GM12865 (cell line): ENCODE results near the gene CCDC182.

Experiments used
- DNase-seq: peaks from one replicate; pipeline ENCODE4 v3.0.0; 2010; ENCODE audit warnings: low read depth
- H3K4me3 ChIP-seq: 2 replicates; pipeline ENCODE4 v1.5.1; 2011; ENCODE audit warnings: mild to moderate bottlenecking, low read depth, low read length, control low read depth
- TF ChIP-seq, protein P1 (sequence below): IDR thresholded peaks from 2 replicates; pipeline ENCODE4 v1.5.1; 2011; ENCODE audit warnings: low read length, control low read depth, low read depth, inconsistent platforms; ENCODE audit not compliant: insufficient read depth; ENCODE audit errors: missing control alignments

Gene CCDC182

DNA sequence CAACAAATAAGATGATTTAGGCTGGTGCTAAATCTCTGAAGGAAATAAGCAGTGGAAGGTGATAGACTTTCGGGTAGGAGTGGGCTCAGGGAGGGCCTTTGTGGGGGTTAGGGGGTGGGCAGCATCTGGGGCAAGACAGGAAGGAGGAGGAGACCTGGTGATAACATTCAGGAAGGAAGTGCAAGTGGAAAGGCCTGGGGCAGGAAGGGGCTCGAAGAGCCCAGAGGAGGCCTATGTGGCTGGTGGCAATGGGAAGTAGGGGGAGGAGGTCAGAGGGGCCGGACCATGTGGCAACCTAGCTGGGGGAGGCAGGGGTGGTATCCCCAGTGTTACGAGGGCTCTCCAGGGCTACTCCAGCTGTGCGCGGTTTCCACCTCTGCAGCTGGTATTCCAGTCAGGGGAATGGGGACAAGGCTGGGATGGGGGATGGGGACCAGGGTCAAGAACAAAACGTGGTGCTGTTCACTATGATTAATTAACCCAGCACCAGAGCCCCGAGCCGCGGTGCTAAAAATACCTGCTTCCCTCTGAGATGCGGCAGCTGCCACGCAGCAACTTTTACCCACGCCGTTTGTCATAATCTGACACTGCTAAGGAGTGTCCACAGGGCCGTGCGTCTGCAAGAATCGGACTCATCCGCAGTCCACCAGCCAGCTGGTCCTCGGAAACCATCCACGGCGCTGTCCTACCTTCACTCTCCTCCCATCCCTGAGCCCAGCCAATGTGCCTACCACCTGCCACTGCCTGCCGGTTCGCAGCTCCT, 5.2 kb upstream of the CCDC182 start:
- no peak for DNase-seq
- no peak overlapping the region for H3K4me3 ChIP-seq
- TF ChIP-seq, protein P1, sequence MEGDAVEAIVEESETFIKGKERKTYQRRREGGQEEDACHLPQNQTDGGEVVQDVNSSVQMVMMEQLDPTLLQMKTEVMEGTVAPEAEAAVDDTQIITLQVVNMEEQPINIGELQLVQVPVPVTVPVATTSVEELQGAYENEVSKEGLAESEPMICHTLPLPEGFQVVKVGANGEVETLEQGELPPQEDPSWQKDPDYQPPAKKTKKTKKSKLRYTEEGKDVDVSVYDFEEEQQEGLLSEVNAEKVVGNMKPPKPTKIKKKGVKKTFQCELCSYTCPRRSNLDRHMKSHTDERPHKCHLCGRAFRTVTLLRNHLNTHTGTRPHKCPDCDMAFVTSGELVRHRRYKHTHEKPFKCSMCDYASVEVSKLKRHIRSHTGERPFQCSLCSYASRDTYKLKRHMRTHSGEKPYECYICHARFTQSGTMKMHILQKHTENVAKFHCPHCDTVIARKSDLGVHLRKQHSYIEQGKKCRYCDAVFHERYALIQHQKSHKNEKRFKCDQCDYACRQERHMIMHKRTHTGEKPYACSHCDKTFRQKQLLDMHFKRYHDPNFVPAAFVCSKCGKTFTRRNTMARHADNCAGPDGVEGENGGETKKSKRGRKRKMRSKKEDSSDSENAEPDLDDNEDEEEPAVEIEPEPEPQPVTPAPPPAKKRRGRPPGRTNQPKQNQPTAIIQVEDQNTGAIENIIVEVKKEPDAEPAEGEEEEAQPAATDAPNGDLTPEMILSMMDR: no peak

DNA sequence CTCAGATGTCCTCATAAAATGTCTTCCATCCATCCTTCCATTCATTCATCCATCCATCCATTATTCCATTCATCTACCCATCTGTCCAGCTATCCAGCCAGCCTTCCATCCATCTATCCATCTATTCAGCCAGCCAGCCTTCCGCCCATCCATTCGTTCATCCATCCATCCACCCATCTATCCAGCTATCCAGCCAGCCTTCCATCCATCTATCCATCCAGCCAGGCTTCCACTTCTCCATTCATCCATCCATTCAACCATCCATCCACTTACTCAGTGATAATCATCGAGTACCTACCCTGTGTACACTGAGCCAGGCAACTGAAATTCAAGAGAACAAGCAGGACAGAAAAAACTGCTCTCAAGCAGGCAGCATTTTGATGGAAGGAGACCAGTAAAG, 4.6 kb upstream of the CCDC182 start:
- no peak for DNase-seq
- no peak overlapping the region for H3K4me3 ChIP-seq
- TF ChIP-seq, protein P1: no peak

DNA sequence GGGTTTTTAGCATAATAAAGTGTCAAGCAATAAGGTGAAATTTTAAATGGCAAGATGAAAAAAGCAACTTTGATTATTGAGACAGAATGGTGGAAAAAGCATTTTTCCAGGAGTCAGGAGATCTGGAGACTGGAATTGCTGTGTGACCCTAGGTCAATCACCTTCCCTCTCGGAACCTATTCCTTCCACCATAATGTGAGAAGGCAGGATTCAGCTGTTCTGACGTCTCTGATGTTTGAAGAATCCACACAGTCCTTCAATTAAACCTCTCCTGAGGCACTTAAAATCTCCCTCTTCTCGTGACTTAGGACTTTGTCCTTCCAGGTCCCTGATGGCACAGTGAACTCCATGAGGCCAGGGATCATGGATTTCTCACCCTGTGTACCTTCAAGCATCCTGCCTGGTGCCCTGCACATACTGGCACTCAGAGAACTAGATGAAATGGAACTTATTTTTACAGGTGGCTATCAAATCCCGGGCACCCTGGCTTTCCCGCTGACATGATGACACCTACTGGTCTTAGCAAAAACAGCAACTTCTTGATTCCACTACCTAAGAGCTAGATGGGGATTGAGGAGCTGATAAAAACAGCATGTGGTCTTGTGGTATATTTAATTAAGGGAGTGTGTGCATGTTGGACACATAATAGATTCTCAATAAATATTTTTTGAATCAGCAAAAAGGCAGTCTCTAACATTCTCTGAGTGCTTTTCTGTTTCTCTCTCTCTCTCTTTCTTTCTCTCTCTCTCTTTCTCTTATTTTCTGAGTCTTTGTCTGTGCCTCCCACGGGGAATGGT, 2.3 kb upstream of the CCDC182 start:
- H3K4me3 ChIP-seq: no peak overlapping the region
- peak; percentile 76 for DNase-seq
- TF ChIP-seq, protein P1: peak; percentile 71

DNA sequence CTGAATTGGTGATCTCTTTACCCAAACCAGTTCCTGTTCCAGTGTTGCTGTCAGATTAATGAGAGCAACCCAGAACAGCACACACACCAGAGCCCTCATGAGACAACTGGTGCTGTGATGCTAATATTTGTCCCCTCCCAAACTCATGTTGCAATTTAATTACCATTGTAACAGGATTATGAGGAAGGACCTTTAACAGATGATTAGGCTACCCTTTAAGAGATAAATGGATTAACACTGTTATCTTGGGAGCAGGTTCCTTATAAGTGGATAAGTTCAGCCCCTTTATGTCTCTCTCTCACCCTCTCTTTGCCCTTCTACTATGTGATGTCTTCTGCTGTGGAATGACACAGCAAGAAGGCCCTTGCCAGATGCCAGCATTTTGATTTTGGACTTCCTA, 1.1 kb upstream of the CCDC182 start:
- DNase-seq: no peak
- H3K4me3 ChIP-seq: no peak overlapping the region
- TF ChIP-seq, protein P1: no peak

DNA sequence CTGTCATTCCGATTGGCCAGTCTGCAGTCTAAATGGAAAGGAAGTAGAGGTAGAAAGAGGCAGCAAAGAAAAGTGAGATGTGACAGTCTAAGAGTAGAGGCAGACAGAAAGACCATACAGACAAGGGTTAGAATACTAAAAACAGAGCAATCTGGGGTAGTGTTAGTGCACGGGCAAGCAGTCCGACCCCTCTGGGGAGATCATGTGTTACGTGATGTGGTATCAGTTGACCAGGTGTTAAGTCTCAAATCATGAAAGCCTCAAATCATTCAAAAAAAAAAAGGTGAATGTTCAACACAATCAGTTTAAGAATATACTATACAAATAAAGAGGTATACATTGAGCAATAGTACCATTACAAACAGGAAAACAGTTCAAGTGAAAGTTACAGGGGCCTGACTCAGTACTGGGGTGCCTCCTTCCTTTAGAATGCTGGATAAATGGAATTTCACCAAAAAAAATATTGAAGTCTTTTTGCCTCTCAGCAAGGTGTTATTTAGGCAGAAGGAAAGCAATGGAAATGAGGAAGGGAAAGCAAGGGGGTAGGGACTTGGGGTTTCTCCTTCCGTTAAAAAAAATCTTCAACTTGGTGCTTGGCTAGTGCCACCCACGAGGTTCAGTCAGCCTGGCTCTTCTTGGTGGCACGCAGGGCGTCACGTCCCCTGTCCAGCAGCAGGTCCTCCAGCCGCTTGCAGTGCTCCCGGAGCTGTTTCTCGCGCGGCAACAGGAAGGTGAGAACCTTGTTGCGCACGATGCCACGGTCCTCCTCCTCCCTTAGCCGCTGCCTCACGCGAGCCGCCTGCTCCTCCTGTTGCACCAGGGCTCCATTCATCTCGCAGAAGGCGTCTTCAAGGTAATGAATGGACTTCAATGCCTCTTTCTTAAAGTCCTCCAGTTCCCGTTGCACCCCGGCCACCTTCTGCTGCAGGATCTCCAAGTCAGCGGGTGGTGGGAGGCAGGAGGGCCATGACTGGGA, 616 bp downstream of the CCDC182 start:
- no peak overlapping the region for H3K4me3 ChIP-seq
- no peak for DNase-seq
- TF ChIP-seq, protein P1: no peak

DNA sequence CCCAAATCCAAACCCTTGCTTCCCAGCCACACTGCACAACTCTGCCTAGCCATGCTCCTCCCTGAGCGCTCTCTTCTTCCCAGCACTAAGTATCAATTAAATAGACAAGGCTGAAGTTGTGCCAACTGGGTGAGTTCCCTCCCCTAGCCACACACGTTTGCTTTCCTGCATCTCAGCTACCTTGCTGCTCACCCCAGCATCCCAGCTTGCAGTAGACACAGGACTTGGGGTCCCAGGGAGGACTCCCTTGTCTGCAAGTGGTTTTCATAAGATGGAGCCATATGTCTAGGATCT, 4.9 kb downstream of the CCDC182 start:
- TF ChIP-seq, protein P1: no peak
- no peak for DNase-seq
- H3K4me3 ChIP-seq: no peak overlapping the region
